HG03457 (cell line): Measurements from ENCODE around the gene KRT83.
"Not testable (repeated sequence)": the region's sequence is repeated elsewhere in the genome, so short reads cannot be mapped to it uniquely, and the experiment has no call there.

Source experiments
- ATAC-seq: cut with Tn5 transposase; IDR thresholded peaks from one replicate; pipeline ENCODE4 v1.9.1; 2021; ENCODE audit warnings: moderate number of reproducible peaks; ENCODE audit not compliant: unreplicated experiment

Gene KRT83

DNA sequence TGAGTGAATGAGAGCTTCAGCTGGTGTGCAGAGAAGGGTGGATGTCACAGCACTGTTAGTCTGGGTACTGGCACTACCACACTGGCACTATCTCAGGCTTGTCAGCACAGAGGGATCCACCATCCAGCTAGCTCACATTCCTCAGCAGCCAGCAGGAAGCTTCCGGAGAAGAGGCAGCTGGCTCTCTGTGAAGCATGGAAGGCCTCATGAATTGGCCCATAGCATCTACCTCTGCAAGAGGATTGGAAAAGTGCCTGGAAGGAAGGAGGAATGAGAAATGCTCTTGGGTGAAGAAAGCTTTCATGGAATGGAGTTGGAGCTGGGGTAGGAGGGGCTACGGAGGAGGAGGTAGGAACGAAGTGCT, 9.9 kb downstream of the KRT83 start:
- no peak for ATAC-seq

GRCh38 chr12:52310622-52311284, 10.4 kb downstream of the KRT83 start:
- no peak for ATAC-seq

DNA sequence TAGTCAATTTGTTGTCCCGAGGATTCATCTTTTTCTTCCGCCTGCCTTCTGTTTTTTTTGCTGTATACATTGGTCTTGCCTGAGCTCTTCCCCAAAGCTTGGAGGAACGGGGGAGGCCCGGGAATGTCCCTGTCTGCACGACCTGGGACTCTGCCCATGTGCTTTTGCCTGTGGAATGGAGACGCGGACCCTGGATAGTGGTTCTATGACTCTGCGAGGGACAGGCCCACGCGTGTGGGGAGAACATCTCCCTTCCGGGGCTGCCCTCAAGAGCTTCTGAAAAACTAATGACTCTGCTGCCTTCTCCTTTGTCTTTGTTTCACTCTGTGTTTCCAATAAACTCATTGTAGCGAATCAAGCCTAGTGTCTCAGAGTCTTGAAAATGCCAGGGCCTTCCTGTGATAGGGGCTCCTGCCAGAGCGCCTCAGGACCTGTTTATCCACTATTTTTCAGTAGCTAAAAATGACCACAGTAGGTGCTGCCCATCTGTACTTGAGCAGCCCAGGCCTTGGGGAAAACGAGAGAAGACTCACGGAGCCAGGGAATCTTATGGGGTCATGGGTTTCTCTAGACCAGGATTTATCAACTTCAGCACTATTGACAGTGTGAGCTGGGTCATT, 12.3 kb downstream of the KRT83 start:
- no peak for ATAC-seq

- ATAC-seq = no peak
These were observed 13.1 kb downstream of the KRT83 start for GRCh38 chr12:52307836-52308805.

GRCh38 chr12:52306731-52307130, 14.5 kb downstream of the KRT83 start:
- no peak for ATAC-seq

- ATAC-seq = no peak
These were observed 15.1 kb downstream of the KRT83 start for GRCh38 chr12:52305921-52306705.

DNA sequence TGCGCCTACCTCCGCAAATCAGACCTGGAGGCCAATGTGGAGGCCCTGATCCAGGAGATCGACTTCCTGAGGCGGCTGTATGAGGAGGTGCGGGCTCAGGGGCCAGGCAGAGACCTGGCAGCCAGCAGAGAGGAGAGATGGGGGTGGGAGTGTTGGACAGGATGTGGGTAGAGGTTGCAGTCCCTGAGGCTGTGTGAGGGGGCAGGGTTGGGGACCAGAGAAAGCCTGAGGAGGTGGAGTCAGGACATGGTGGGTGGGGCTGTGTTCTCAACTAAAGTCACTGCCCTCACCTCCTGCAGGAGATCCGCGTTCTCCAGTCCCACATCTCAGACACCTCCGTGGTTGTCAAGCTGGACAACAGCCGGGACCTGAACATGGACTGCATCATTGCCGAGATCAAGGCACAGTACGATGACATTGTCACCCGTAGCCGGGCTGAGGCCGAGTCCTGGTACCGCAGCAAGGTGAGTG, 16.2 kb downstream of the KRT83 start:
- ATAC-seq = peak; percentile 75

DNA sequence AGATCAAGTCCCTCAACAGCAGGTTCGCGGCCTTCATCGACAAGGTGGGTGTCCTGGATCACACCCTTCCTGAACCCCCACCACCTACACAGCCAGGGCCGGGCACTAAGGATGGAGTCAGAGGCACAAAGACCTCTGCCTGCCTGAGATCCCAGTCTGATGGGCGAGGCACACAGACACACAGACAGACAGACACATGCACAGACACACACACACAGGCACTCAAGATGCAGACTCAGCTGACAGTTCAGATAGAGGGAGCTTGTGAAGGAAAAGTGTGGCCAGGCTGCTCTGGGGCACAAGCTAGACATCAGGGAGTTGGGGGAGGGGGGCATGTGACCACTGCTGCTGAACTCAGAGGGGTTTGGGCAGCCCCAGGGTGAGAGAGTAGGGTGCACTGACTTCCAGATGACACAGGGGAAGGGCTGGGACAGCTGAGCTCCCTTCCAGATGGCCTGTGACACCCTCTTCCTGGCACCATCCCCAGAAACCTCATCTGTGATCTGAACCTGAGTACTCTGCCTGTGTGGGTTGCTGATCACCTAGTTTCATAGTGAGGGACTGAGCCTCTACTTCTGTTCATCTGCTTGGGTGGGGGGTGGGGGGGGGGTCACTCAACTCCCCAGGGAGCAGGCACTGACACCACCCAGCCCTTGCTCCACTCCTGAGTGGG, 18.8 kb downstream of the KRT83 start:
- ATAC-seq = not testable (repeated sequence)

GRCh38 chr12:52301721-52302120, 19.5 kb downstream of the KRT83 start:
- ATAC-seq = not testable (repeated sequence)

GRCh38 chr12:52300796-52301691, 20.2 kb downstream of the KRT83 start:
- ATAC-seq = no peak

DNA sequence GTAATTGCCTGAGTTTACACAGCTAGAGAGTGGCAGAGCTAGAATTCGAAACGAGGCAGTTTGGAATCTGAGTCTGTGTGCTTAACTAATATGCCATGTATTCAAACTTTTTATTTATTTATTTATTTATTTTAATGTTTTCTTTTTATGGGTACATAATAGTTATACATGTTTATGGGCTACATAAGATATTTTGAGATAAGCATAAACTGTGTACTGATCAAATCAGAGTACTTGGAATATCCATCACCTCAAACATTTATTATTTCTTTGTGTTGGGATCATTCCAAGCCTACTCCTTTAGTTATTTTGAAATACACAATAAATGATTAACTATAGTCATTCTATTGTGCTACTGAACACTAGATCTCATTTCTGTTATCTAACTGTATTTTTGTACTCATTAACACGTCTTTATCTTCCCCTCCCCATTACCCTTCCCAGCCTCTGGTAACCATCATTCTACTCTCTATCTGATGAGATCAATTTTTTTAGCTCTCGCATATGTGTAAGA, 22.5 kb downstream of the KRT83 start:
- no peak for ATAC-seq

DNA sequence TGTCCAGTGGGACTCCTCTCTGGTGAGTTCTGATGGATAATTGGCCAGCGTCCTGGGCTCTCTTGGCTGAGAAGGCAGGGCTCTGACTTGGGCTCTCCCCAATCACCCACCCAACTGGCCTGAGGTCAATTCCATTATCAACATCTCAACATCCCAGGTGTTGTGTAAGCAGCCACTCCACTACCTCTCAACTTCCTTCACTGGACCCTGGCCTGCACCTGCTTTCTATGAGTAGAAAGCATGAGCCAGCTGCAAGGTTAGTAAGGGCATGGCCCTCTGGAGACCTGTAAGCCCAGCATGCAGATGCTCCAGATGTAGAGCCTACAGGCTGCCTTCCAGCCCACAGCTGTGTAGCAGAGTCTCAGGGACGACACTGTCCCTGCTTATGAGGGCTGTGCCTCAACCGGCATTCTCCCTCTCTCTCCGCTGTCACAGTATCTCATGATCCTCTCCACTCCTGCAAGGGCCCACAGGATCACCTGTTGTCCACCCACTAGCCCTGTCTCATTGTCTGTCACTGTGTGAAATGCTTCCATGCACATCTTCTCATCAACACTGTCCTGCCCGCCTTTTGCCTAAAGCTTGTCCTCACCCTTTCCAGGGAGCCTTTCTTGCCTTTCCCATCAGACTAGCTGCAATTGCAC, 24.5 kb downstream of the KRT83 start:
- ATAC-seq = no peak

DNA sequence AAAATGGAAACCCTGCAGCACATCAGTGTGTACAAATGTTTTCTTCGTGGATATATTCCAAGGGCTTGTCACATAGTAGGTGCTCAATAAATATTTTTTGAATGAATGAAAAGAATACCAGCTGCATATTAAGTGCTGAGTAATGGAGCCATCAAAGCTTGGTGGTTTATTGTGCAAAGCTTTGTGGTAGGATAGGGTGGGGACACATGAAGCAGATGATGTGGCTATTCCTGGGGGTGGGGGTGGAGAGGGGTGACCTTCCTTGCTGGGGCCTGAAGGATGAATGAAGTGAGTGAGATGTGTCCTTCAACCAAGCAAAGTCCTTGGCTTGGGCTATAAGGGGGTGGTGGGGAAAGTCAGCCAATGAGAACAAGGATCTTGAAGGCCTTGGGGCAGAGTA, 25.5 kb downstream of the KRT83 start:
- no peak for ATAC-seq

DNA sequence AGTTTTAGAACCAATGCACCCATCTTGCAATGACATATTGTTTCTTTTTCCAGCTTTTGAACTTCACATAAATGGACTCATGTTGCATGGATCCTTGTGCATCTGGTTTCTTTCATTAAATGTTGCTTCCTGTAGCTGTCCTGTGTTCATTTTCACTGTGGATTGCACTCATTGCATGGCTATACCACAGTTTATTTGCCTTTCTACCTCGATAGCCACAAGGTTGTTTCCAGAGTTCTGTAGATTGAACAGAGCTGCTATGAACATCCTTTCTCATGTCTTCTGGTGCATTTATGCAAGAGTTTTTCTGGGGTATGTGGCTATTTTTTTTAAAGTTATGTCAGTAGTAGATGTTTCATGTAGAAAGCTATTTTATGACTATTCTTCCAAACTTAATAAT, 26.4 kb downstream of the KRT83 start:
- ATAC-seq = no peak

GRCh38 chr12:52293926-52294325, 27.3 kb downstream of the KRT83 start:
- ATAC-seq = no peak

GRCh38 chr12:52291267-52291935, 29.8 kb downstream of the KRT83 start, which contains the start of gene KRT81:
TSS of gene KRT81 (minus strand) at chr12:52291534. CDS start at chr12:52291465, 69 bp downstream.
- no peak for ATAC-seq

DNA sequence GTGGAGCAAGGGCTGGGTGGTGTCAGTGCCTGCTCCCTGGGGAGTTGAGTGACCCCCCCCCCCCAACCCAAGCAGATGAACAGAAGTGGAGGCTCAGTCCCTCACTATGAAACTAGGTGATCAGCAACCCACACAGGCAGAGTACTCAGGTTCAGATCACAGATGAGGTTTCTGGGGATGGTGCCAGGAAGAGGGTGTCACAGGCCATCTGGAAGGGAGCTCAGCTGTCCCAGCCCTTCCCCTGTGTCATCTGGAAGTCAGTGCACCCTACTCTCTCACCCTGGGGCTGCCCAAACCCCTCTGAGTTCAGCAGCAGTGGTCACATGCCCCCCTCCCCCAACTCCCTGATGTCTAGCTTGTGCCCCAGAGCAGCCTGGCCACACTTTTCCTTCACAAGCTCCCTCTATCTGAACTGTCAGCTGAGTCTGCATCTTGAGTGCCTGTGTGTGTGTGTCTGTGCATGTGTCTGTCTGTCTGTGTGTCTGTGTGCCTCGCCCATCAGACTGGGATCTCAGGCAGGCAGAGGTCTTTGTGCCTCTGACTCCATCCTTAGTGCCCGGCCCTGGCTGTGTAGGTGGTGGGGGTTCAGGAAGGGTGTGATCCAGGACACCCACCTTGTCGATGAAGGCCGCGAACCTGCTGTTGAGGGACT, 30.6 kb downstream of the KRT83 start:
- not testable (repeated sequence) for ATAC-seq
